ENCODE measurements around the gene BCL2. TPM values are rescaled to one million over a fixed set of nuclear protein-coding genes. Genes with fewer than 3 reads are reported as not detected.

BCL2 gene
- total and polyA plus RNA-seq, 2 donors, result 11.7 to 17.5 TPM

- 89% methylated on average over 13 of the region's 13 CpGs for WGBS
- H3K9me3 ChIP-seq (ENCODE audit: control insufficient read depth in 2 of 2, insufficient read depth in 1 of 2, low read length in 1 of 2), result no peaks in the 10 kb centered on the region
- H3K36me3 ChIP-seq (ENCODE audit: control insufficient read depth in 2 of 2, insufficient read depth in 2 of 2, low read length in 1 of 2), result no peaks in the 10 kb centered on the region
- no peak overlapping the region for H3K4me3 ChIP-seq (ENCODE audit: low read length in 2 of 2)
- DNase-seq (ENCODE audit: low read depth in 6 of 9, low spot score in 9 of 9), result no peak
- H3K27me3 ChIP-seq (ENCODE audit: control insufficient read depth in 2 of 2, insufficient read depth in 1 of 2, low read length in 1 of 2), result no peaks in the 10 kb centered on the region
- H3K4me1 ChIP-seq (ENCODE audit: control insufficient read depth in 2 of 2, insufficient read depth in 2 of 2, low read length in 2 of 2), result peaks cover 43 to 63% of the 10 kb centered on the region in 2 donors
- H3K27ac ChIP-seq (ENCODE audit: low read depth in 1 of 2, low read length in 1 of 2), result peak overlapping the region; percentile 47 to 72
Measured at GRCh38 chr18:63160172-63160995, 159.2 kb downstream of the BCL2 start.

DNA sequence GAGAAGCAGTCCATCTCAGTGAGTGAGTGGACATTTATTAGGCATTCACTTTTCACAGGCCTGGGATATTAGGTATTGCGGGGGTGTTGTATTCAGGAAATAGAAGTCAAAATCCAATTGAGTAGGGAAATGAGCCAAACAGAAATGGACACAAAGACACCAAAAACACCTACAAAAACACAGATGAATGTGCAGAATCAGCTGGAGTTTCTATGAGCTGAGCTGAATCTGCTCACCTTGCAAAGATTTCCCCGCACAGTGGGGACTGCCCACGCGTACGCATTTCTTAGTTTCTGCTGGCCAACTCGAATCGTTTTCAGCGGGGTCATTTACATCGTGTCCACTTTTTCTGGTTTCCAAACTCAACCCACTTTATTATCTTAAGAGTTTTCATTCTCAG, 160.0 kb downstream of the BCL2 start:
- Histone ChIP-seq H3K27me3 (ENCODE audit: control insufficient read depth in 2 of 2, insufficient read depth in 1 of 2, low read length in 1 of 2) (no peaks in the 10 kb centered on the region), H3K4me3 (ENCODE audit: low read length in 2 of 2) (no peak overlapping the region), H3K9me3 (ENCODE audit: control insufficient read depth in 2 of 2, insufficient read depth in 1 of 2, low read length in 1 of 2) (no peaks in the 10 kb centered on the region), H3K36me3 (ENCODE audit: control insufficient read depth in 2 of 2, insufficient read depth in 2 of 2, low read length in 1 of 2) (no peaks in the 10 kb centered on the region), H3K27ac (ENCODE audit: low read depth in 1 of 2, low read length in 1 of 2) (peak overlapping the region in 1 of 2 donors; percentile 76), H3K4me1 (ENCODE audit: control insufficient read depth in 2 of 2, insufficient read depth in 2 of 2, low read length in 2 of 2) (peaks cover 46 to 71% of the 10 kb centered on the region in 2 donors)
- DNase-seq (ENCODE audit: low read depth in 6 of 9, low spot score in 9 of 9), result no peak
- 92% methylated on average over 9 of the region's 9 CpGs for WGBS

- H3K9me3 ChIP-seq (ENCODE audit: control insufficient read depth in 2 of 2, insufficient read depth in 1 of 2, low read length in 1 of 2), result no peaks in the 10 kb centered on the region
- no peak for DNase-seq (ENCODE audit: low read depth in 6 of 9, low spot score in 9 of 9)
- no peaks in the 10 kb centered on the region for H3K27me3 ChIP-seq (ENCODE audit: control insufficient read depth in 2 of 2, insufficient read depth in 1 of 2, low read length in 1 of 2)
- peaks cover 48 to 79% of the 10 kb centered on the region in 2 donors for H3K4me1 ChIP-seq (ENCODE audit: control insufficient read depth in 2 of 2, insufficient read depth in 2 of 2, low read length in 2 of 2)
- no peaks in the 10 kb centered on the region for H3K36me3 ChIP-seq (ENCODE audit: control insufficient read depth in 2 of 2, insufficient read depth in 2 of 2, low read length in 1 of 2)
- no peak overlapping the region for H3K4me3 ChIP-seq (ENCODE audit: low read length in 2 of 2)
- peak overlapping the region; percentile 76 to 94 for H3K27ac ChIP-seq (ENCODE audit: low read depth in 1 of 2, low read length in 1 of 2)
- WGBS, result 92% methylated on average over 6 of the region's 6 CpGs
Measured at GRCh38 chr18:63158676-63159291, 160.8 kb downstream of the BCL2 start.

DNA sequence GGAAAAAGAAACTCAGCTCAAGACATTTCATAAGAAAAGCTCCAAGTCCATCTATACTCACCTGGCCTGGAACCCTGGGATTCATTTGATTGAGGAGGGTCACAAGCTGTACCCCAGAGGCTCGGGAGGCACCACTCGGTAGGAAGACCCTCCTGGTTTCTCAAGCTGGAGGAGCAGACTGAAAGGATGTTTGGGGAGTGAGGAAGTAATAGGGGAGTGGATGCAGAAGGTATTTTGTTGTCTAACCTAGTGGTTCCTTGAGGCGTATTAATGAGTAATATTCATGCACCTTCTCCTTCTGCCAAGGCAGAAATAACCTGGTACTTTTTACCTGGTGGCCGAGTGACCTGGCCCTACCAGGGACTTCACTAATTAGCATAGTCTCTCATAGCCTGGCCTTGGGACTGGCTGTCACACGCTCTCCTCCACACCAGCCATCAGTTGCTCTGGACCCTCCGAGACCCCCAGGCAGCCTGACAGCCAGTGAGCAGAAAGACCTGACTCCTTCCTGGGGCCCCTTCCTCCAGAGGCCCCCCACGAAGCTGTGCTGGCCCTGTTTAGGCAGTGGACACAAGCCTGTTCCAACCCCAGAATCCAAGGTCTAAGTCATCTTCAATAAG, 161.4 kb downstream of the BCL2 start:
- Histone ChIP-seq H3K27ac (ENCODE audit: low read depth in 1 of 2, low read length in 1 of 2) (peak overlapping the region; percentile 76 to 94), H3K4me3 (ENCODE audit: low read length in 2 of 2) (no peak overlapping the region), H3K9me3 (ENCODE audit: control insufficient read depth in 2 of 2, insufficient read depth in 1 of 2, low read length in 1 of 2) (no peaks in the 10 kb centered on the region), H3K4me1 (ENCODE audit: control insufficient read depth in 2 of 2, insufficient read depth in 2 of 2, low read length in 2 of 2) (peaks cover 48 to 81% of the 10 kb centered on the region in 2 donors), H3K36me3 (ENCODE audit: control insufficient read depth in 2 of 2, insufficient read depth in 2 of 2, low read length in 1 of 2) (no peaks in the 10 kb centered on the region), H3K27me3 (ENCODE audit: control insufficient read depth in 2 of 2, insufficient read depth in 1 of 2, low read length in 1 of 2) (no peaks in the 10 kb centered on the region)
- DNase-seq (ENCODE audit: low read depth in 6 of 9, low spot score in 9 of 9), result no peak
- 80% methylated on average over 7 of the region's 7 CpGs for WGBS

DNA sequence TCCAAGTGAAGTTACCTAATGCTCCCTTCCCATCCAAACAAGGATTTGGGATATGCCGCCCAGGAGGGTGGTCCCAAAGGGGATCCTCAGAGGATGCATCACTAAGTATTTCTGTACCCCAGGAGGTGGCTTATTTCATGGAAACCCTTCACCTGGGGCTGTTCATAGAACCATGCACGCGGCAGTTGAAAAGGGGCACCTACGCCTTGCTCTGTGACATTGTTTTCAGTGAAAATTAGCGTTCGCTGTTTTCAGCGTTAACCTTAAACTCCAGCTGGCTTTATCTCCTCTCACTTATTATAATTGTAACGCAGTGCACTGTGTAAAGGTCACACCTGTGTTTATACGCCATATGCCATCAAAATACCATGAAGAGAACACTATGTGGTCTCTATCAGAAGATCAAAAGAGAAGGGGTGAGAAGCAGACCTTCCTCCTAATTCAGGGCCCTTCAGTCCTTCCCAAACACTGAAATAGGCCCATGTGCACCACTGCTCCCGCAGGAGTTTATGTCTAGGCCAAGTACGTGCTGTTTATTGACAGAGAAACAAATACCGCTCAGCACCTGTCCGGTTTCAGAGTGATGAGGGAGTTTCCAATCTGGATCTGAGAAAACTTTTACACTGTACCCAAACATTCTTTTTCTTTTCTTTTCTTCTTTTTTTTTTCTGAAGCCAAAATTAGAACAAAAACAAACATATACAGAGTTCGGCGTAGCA, 162.1 kb downstream of the BCL2 start:
- WGBS, result 43% methylated on average over 15 of the region's 15 CpGs
- Histone ChIP-seq H3K9me3 (ENCODE audit: control insufficient read depth in 2 of 2, insufficient read depth in 1 of 2, low read length in 1 of 2) (no peaks in the 10 kb centered on the region), H3K4me3 (ENCODE audit: low read length in 2 of 2) (peak overlapping the region in 1 of 2 donors; percentile 2), H3K27ac (ENCODE audit: low read depth in 1 of 2, low read length in 1 of 2) (peak overlapping the region; percentile 76 to 87), H3K4me1 (ENCODE audit: control insufficient read depth in 2 of 2, insufficient read depth in 2 of 2, low read length in 2 of 2) (peaks cover 48 to 83% of the 10 kb centered on the region in 2 donors), H3K27me3 (ENCODE audit: control insufficient read depth in 2 of 2, insufficient read depth in 1 of 2, low read length in 1 of 2) (no peaks in the 10 kb centered on the region), H3K36me3 (ENCODE audit: control insufficient read depth in 2 of 2, insufficient read depth in 2 of 2, low read length in 1 of 2) (no peaks in the 10 kb centered on the region)
- DNase-seq (ENCODE audit: low read depth in 6 of 9, low spot score in 9 of 9), result peak in 3 of 9 donors; percentile 38 to 73 (median 40)

- H3K27ac ChIP-seq (ENCODE audit: low read depth in 1 of 2, low read length in 1 of 2), result peak overlapping the region; percentile 76 to 81
- no peak for DNase-seq (ENCODE audit: low read depth in 6 of 9, low spot score in 9 of 9)
- H3K27me3 ChIP-seq (ENCODE audit: control insufficient read depth in 2 of 2, insufficient read depth in 1 of 2, low read length in 1 of 2), result no peaks in the 10 kb centered on the region
- H3K4me1 ChIP-seq (ENCODE audit: control insufficient read depth in 2 of 2, insufficient read depth in 2 of 2, low read length in 2 of 2), result peaks cover 50 to 81% of the 10 kb centered on the region in 2 donors
- H3K36me3 ChIP-seq (ENCODE audit: control insufficient read depth in 2 of 2, insufficient read depth in 2 of 2, low read length in 1 of 2), result no peaks in the 10 kb centered on the region
- H3K9me3 ChIP-seq (ENCODE audit: control insufficient read depth in 2 of 2, insufficient read depth in 1 of 2, low read length in 1 of 2), result no peaks in the 10 kb centered on the region
- WGBS, result 89% methylated on average over 14 of the region's 14 CpGs
- H3K4me3 ChIP-seq (ENCODE audit: low read length in 2 of 2), result no peak overlapping the region
Measured at GRCh38 chr18:63155910-63156773, 163.4 kb downstream of the BCL2 start.

DNA sequence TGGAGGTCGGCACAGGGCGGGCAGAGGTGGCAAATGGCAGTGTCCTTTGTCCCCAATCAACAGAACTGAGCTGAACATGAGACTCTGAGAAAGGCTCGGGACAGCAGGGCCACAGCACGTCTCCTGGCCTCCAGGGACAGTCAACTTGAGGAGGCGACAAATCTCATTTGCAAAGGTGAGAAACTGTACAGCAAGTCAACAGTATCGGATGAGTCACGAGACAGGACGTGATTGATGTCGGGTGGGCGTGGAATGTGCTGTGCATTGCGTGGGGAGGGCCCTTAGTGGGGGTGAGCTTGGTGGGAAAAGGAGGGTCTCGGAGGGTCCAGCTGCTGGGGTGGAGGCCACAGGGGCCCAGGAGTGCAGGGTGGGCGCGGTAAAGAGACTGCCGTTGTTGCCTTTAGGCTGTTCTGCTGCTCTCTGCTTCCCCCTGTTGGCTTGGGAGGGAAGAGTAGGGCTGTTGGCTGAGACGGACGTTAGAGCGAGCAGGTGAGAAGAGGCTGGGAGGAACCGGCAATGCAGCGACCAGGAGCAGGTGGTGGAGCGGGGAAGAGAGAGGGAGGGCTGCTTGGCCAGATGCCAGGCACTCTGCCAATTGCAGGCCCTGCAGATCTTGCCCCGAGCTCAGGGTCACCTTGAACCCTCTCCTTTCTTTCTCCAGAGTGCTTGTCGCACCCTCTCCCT, 164.3 kb downstream of the BCL2 start:
- peak; percentile 69 to 97 (median 87) for DNase-seq (ENCODE audit: low read depth in 6 of 9, low spot score in 9 of 9)
- Histone ChIP-seq H3K4me3 (ENCODE audit: low read length in 2 of 2) (peak overlapping the region in 1 of 2 donors; percentile 8), H3K9me3 (ENCODE audit: control insufficient read depth in 2 of 2, insufficient read depth in 1 of 2, low read length in 1 of 2) (no peaks in the 10 kb centered on the region), H3K27me3 (ENCODE audit: control insufficient read depth in 2 of 2, insufficient read depth in 1 of 2, low read length in 1 of 2) (no peaks in the 10 kb centered on the region), H3K4me1 (ENCODE audit: control insufficient read depth in 2 of 2, insufficient read depth in 2 of 2, low read length in 2 of 2) (peaks cover 51 to 77% of the 10 kb centered on the region in 2 donors), H3K36me3 (ENCODE audit: control insufficient read depth in 2 of 2, insufficient read depth in 2 of 2, low read length in 1 of 2) (no peaks in the 10 kb centered on the region), H3K27ac (ENCODE audit: low read depth in 1 of 2, low read length in 1 of 2) (peak overlapping the region; percentile 38 to 75)
- WGBS, result 45% methylated on average over 23 of the region's 23 CpGs
